K562 (cell line): Measurements from ENCODE around the gene SERTAD2. TPM values are rescaled to one million over a fixed set of nuclear protein-coding genes. Genes with fewer than 3 reads are reported as not detected.

Experiments used
- BRD9 ChIP-seq: fragments of 450-650 bp; IDR thresholded peaks from 2 replicates; pipeline ENCODE4 v1.6.1; 2018; ENCODE audit warnings: low read depth; ENCODE audit not compliant: partially characterized antibody
- ETV1 ChIP-seq: fragments of 450-650 bp; conservative IDR thresholded peaks from 2 replicates; pipeline ENCODE4 v1.6.1; 2016; ENCODE audit warnings: missing genetic modification characterization, control low read depth, low read depth, missing compliant biosample characterization
- KDM1A ChIP-seq, 2 experiments: fragments of 450-650 bp; IDR thresholded peaks; 2 replicates each; pipeline ENCODE4 v1.6.1; 2016; ENCODE audit warnings: mild to moderate bottlenecking in 2 of 2
- NCOA2 ChIP-seq, 2 experiments: fragments of 450-650 bp; IDR thresholded peaks; 2 replicates each; pipeline ENCODE4 v1.6.1; 2018; ENCODE audit warnings: mild to moderate bottlenecking in 2 of 2, moderate library complexity in 1 of 2; ENCODE audit not compliant: partially characterized antibody in 2 of 2
- SOX6 ChIP-seq: fragments of 450-650 bp; IDR thresholded peaks from 2 replicates; pipeline ENCODE4 v1.6.1; 2014; ENCODE audit warnings: mild to moderate bottlenecking
- STAT5A ChIP-seq: IDR thresholded peaks from 2 replicates; pipeline ENCODE4 v1.6.1; 2012; ENCODE audit warnings: low read length, inconsistent platforms, borderline replicate concordance
- TEAD4 ChIP-seq, 2 experiments: sonication (generic) in 1 of 2; formaldehyde crosslinking in 1 of 2; IDR thresholded peaks; 2 replicates each; pipeline versions ENCODE4 v1.6.1 to v1.8.0; 2012 to 2022; ENCODE audit warnings: borderline replicate concordance in 1 of 2, inconsistent platforms in 1 of 2, low read length in 1 of 2, mild to moderate bottlenecking in 1 of 2, missing genetic modification reagents in 1 of 2
- ZNF140 ChIP-seq: fragments of 250-450 bp; sonication (Bioruptor Pico); IDR thresholded peaks from 2 replicates; pipeline ENCODE4 v1.8.0; 2021; ENCODE audit warnings: moderate library complexity, mild to moderate bottlenecking, inconsistent platforms
- ZNF24 ChIP-seq: fragments of 450-650 bp; IDR thresholded peaks from 2 replicates; pipeline ENCODE4 v1.6.1; 2016
- polyA plus RNA-seq, 8 experiments: library from polyadenylated mRNA; depleted of rRNA in 4 of 8; stranded (reverse) in 5 of 8; unstranded in 3 of 8; fragments of >200 nt; fragmentation: Nextera tagmentation in 2 of 8; fragmentation: Illumina TruSeq in 1 of 8; extraction: Ambion mirVana in 2 of 8; extraction: Trizol in 1 of 8; gene quantifications; 2 replicates each; pipeline versions ENCODE4 v1.2.1 to v1.2.3, GENCODE V29; 2011 to 2014; ENCODE audit warnings: inconsistent platforms in 1 of 8, missing spikeins in 1 of 8
- total RNA-seq, 7 experiments: library from RNA; depleted of rRNA in 6 of 7; stranded (reverse); fragments of >200 nt in 6 of 7; fragmentation: Illumina TruSeq in 2 of 7; extraction: Trizol in 2 of 7; gene quantifications; 2 replicates each; pipeline versions ENCODE4 v1.2.1 to v1.2.3, GENCODE V29; 2011 to 2021; ENCODE audit warnings: low replicate concordance in 1 of 7
- TF ChIP-seq, protein P1 (sequence below), 3 experiments: fragments of 200-800 bp in 1 of 3; fragments of 250-450 bp in 1 of 3; fragments of 450-650 bp in 1 of 3; sonication (Bioruptor Pico) in 1 of 3; sonication (Bioruptor generic) in 1 of 3; formaldehyde crosslinking in 1 of 3; IDR thresholded peaks; 2 replicates each; pipeline versions ENCODE4 v1.6.1 to v1.8.0; 2016 to 2022; ENCODE audit warnings: mild to moderate bottlenecking in 2 of 3, missing genetic modification characterization in 2 of 3, missing compliant biosample characterization in 1 of 3, moderate library complexity in 1 of 3

Gene SERTAD2
- total and polyA plus RNA-seq, 9 of the 15 experiments (the other 6 are each of a cell fraction or from before 2014, with no cell fraction given), result 3.0 to 12.5 (median 6.1) TPM

DNA sequence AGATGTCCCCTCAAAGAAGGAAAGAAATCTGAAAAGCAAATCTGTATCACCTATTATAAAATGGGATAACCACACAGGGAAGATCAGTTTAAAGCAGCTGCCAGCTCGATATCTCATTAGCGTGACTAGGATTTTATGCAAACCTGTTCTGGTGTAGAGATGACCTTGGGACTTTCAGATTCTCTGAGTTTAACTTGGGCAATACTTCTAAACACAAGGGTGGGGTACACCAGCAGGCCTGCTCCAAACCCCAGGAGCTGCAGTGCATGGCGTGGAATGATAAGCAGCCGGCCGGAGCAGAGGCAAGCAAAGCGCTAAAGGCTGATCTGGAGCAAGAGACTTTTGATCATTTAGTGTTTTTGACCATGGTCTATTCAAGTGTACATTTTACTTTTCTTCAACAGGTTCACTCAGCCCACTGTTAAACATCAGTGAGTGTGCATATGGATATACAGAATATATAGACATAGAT is 4.7 kb downstream of the SERTAD2 start (continued):
- TF ChIP-seq STAT5A (peak; percentile 73; the same call in 1 of the 2 replicates), NCOA2 (IDR thresholded peaks at IDR 0.05; ENCODE audit: partially characterized antibody in 2 of 2) (peak in 1 of 2 experiments; percentile 41), BRD9 (no peak), TEAD4 (IDR thresholded peaks at IDR 0.05; ENCODE audit: low read length) (peak; percentile 87), TEAD4 (CRISPR knock-in tag; IDR thresholded peaks at IDR 0.05; ENCODE audit: borderline replicate concordance) (no peak), ETV1 (tag) (no peak), SOX6 (peak; percentile 73; the same call in 1 of the 2 replicates), ZNF24 (no peak), KDM1A (IDR thresholded peaks at IDR 0.05) (peak; percentile 99), ZNF140 (CRISPR knock-in tag) (no peak)
- TF ChIP-seq, protein P1, sequence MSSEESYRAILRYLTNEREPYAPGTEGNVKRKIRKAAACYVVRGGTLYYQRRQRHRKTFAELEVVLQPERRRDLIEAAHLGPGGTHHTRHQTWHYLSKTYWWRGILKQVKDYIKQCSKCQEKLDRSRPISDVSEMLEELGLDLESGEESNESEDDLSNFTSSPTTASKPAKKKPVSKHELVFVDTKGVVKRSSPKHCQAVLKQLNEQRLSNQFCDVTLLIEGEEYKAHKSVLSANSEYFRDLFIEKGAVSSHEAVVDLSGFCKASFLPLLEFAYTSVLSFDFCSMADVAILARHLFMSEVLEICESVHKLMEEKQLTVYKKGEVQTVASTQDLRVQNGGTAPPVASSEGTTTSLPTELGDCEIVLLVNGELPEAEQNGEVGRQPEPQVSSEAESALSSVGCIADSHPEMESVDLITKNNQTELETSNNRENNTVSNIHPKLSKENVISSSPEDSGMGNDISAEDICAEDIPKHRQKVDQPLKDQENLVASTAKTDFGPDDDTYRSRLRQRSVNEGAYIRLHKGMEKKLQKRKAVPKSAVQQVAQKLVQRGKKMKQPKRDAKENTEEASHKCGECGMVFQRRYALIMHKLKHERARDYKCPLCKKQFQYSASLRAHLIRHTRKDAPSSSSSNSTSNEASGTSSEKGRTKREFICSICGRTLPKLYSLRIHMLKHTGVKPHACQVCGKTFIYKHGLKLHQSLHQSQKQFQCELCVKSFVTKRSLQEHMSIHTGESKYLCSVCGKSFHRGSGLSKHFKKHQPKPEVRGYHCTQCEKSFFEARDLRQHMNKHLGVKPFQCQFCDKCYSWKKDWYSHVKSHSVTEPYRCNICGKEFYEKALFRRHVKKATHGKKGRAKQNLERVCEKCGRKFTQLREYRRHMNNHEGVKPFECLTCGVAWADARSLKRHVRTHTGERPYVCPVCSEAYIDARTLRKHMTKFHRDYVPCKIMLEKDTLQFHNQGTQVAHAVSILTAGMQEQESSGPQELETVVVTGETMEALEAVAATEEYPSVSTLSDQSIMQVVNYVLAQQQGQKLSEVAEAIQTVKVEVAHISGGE (CRISPR knock-in tag; IDR thresholded peaks at IDR 0.05), result no peak
